ENCODE results near the gene HOOK2. TPM values are rescaled to one million over a fixed set of nuclear protein-coding genes. Genes with fewer than 3 reads are reported as not detected.
A peak's percentile ranks its signal among the peaks of the same experiment; 100 is the strongest.

The HOOK2 gene
- polyA plus RNA-seq, 3 donors: 0.55 to 28.6 (median 1.1) TPM

DNA sequence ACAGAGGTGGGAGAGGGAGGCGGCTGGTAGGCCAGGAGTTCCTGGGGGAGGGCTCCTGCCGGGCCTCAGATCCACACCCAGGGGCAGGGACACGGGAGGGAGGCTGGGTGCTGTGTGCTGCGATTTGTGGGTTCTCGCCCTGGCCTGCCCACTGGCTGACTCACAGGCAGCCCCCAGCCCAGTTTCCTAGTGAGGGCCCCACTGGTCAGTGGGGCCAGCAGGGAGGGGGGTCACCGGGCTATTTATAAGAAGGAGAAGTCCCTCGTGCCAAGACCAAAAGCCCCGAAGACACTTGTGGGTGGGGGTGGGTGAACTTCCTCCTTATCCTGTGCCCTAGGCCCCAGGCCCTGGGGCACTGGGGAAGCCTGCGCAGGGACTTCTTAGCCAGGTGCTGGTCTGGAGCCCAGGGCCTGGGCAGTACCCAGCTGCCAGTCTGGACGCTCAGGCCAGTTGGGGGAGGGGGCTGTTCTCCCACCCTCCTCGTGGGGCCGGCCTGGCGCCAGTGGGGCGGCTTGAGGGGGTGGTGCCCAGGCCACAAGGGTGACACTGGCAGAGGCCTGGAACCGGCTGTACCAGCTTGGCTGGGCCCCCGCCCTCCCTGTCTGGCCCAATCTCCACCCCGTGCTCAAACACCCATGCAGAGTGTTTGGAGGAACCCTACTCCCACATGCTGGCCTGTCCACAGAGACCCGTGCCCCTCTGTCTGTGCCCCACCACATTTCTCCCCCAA lies 11.0 kb upstream of the HOOK2 start:
- H3K27ac ChIP-seq (ENCODE audit: low read depth in 1 of 2, low read length in 2 of 2): peak overlapping the region; percentile 95 to 100
- no peaks in the 10 kb centered on the region for H3K27me3 ChIP-seq (ENCODE audit: control insufficient read depth in 2 of 2, insufficient read depth in 2 of 2, low read length in 2 of 2)
- no peak overlapping the region for H2AFZ ChIP-seq (ENCODE audit: insufficient read depth, low read depth, low read length, poor library complexity, severe bottlenecking)
- Mint-ChIP-seq H3K9me3 (peaks cover 0 to 3% (median 0%) of the 10 kb centered on the region in 7 donors), H3K27me3 (ENCODE audit: low read depth in 3 of 3) (peaks cover 0 to 4% (median 1%) of the 10 kb centered on the region in 3 donors), H3K27ac (peak overlapping the region in 1 of 7 donors; percentile 100), H3K36me3 (peaks cover 0 to 2% of the 10 kb centered on the region in 2 donors), H3K4me1 (peaks cover 37% of the 10 kb centered on the region), H3K4me3 (peak overlapping the region; percentile 55 to 65)
- H3K79me2 ChIP-seq (ENCODE audit: insufficient read depth, low read length): peaks cover 44% of the 10 kb centered on the region
- peak overlapping the region; percentile 94 for H3K9ac ChIP-seq (ENCODE audit: insufficient read depth, low read length, poor library complexity, severe bottlenecking)
- no peaks in the 10 kb centered on the region for H4K20me1 ChIP-seq (ENCODE audit: insufficient read depth, low read length)
- H3K36me3 ChIP-seq (replicated peaks in 1 of 2; ENCODE audit: control insufficient read depth in 1 of 2, insufficient read depth in 2 of 2, low read length in 2 of 2): no peaks in the 10 kb centered on the region
- no peaks in the 10 kb centered on the region for H3K9me3 ChIP-seq (replicated peaks in 1 of 2; ENCODE audit: control insufficient read depth in 1 of 2, insufficient read depth in 1 of 2, low read length in 2 of 2)
- H3K4me3 ChIP-seq (replicated peaks in 1 of 3; ENCODE audit: low read depth in 2 of 3, low read length in 3 of 3): peak overlapping the region; percentile 29 to 100 (median 31)
- intact Hi-C loops (cut with micrococcal nuclease): loop anchor here (10.0 kb wide), 1 partner anchor 1058 kb away; no protein-coding TSS in a partner anchor
- DNase-seq: peak; percentile 98 to 99 (median 98)
- H3K4me1 ChIP-seq (ENCODE audit: control insufficient read depth in 1 of 2, insufficient read depth in 2 of 2, low read length in 2 of 2): peaks cover 83 to 86% of the 10 kb centered on the region in 2 donors
- TF ChIP-seq, protein P1, sequence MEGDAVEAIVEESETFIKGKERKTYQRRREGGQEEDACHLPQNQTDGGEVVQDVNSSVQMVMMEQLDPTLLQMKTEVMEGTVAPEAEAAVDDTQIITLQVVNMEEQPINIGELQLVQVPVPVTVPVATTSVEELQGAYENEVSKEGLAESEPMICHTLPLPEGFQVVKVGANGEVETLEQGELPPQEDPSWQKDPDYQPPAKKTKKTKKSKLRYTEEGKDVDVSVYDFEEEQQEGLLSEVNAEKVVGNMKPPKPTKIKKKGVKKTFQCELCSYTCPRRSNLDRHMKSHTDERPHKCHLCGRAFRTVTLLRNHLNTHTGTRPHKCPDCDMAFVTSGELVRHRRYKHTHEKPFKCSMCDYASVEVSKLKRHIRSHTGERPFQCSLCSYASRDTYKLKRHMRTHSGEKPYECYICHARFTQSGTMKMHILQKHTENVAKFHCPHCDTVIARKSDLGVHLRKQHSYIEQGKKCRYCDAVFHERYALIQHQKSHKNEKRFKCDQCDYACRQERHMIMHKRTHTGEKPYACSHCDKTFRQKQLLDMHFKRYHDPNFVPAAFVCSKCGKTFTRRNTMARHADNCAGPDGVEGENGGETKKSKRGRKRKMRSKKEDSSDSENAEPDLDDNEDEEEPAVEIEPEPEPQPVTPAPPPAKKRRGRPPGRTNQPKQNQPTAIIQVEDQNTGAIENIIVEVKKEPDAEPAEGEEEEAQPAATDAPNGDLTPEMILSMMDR (IDR thresholded peaks at IDR 0.05): no peak
- WGBS (ENCODE audit: insufficient coverage): under 1% methylated on average over 13 of the region's 18 CpGs
- peak overlapping the region; percentile 76 for H3K4me2 ChIP-seq (replicated peaks; ENCODE audit: extremely low read depth, low read length, poor library complexity, severe bottlenecking)

DNA sequence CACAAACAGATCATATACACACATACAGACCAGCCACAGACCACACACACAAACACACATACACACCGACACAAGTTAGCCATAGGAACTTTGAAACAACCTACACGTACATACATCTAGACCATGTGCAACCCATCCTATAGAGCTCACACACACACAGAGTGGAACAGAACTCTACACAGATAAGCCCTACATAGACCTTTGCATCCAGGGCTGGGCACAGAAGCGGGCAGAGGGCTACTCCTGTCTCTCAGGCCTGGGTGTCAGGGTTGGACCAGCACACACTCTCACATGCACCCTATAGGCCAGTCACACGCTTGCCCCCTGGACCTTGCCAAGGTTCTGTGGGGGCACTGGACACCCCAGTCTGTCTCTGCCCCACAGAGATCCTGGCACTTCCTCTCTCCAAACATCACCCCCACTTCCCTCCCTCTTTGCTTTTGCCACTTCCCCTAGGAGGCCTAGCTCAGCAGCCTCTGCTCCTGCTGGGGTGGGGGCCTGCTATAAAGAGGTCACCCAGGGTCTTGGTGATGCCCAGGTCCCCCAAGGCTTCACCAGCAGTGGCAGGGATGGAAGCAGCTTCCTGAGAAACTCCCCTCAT lies 10.2 kb upstream of the HOOK2 start:
- no peaks in the 10 kb centered on the region for H4K20me1 ChIP-seq (ENCODE audit: insufficient read depth, low read length)
- peak overlapping the region; percentile 95 to 100 for H3K27ac ChIP-seq (ENCODE audit: low read depth in 1 of 2, low read length in 2 of 2)
- peaks cover 0 to 2% of the 10 kb centered on the region in 2 donors for H3K36me3 Mint-ChIP-seq
- WGBS (ENCODE audit: insufficient coverage): 13% methylated on average over 4 of the region's 4 CpGs
- H3K27me3 ChIP-seq (ENCODE audit: control insufficient read depth in 2 of 2, insufficient read depth in 2 of 2, low read length in 2 of 2): no peaks in the 10 kb centered on the region
- no peak overlapping the region for H3K27ac Mint-ChIP-seq
- peaks cover 35% of the 10 kb centered on the region for H3K4me1 Mint-ChIP-seq
- no peaks in the 10 kb centered on the region for H3K36me3 ChIP-seq (replicated peaks in 1 of 2; ENCODE audit: control insufficient read depth in 1 of 2, insufficient read depth in 2 of 2, low read length in 2 of 2)
- no peak overlapping the region for H2AFZ ChIP-seq (ENCODE audit: insufficient read depth, low read depth, low read length, poor library complexity, severe bottlenecking)
- H3K9me3 ChIP-seq (replicated peaks in 1 of 2; ENCODE audit: control insufficient read depth in 1 of 2, insufficient read depth in 1 of 2, low read length in 2 of 2): no peaks in the 10 kb centered on the region
- H3K9me3 Mint-ChIP-seq: no peaks in the 10 kb centered on the region
- peak overlapping the region; percentile 29 to 100 (median 31) for H3K4me3 ChIP-seq (replicated peaks in 1 of 3; ENCODE audit: low read depth in 2 of 3, low read length in 3 of 3)
- intact Hi-C loops (cut with micrococcal nuclease): loop anchor here (10.0 kb wide), 1 partner anchor 1059 kb away; no protein-coding TSS in a partner anchor
- peaks cover 36% of the 10 kb centered on the region for H3K79me2 ChIP-seq (ENCODE audit: insufficient read depth, low read length)
- peak; percentile 80 to 90 (median 83) for DNase-seq
- peaks cover 80 to 81% of the 10 kb centered on the region in 2 donors for H3K4me1 ChIP-seq (ENCODE audit: control insufficient read depth in 1 of 2, insufficient read depth in 2 of 2, low read length in 2 of 2)
- peak overlapping the region; percentile 94 for H3K9ac ChIP-seq (ENCODE audit: insufficient read depth, low read length, poor library complexity, severe bottlenecking)
- H3K27me3 Mint-ChIP-seq (ENCODE audit: low read depth in 3 of 3): peaks cover 0 to 5% (median 1%) of the 10 kb centered on the region in 3 donors
- H3K4me2 ChIP-seq (replicated peaks; ENCODE audit: extremely low read depth, low read length, poor library complexity, severe bottlenecking): peak overlapping the region; percentile 76
- no peak overlapping the region for H3K4me3 Mint-ChIP-seq
- TF ChIP-seq, protein P1 (IDR thresholded peaks at IDR 0.05): no peak

All from CD14-positive monocyte (primary cell).